ENCODE measurements around the gene NPM3. TPM values are rescaled to one million over a fixed set of nuclear protein-coding genes. Genes with fewer than 3 reads are reported as not detected.
"Not testable (repeated sequence)": the region's sequence is repeated elsewhere in the genome, so short reads cannot be mapped to it uniquely, and the experiment has no call there.

The NPM3 gene
- total RNA-seq, 1 experiment from 2014 or later: 80.7 TPM

GRCh38 chr10:101818119-101818871, 35.0 kb upstream of the NPM3 start, which contains the start of gene OGA:
Gene OGA (minus strand): TSS chr10:101818444. CDS start chr10:101818022, 422 bp downstream.
- H3K27ac ChIP-seq: peak within 1 kb of the TSS; percentile 81
- DNase-seq (ENCODE audit: low read depth in 1 of 2, low spot score in 2 of 2): peak; percentile 99
- H3K4me3 ChIP-seq: peak within 1 kb of the TSS; percentile 65
- peaks cover 10% of the 10 kb centered on the region; the same call in 1 of the 2 replicates for H3K36me3 ChIP-seq
- H3K4me1 ChIP-seq (replicated peaks): peaks cover 28% of the 10 kb centered on the region
- H3K9me3 ChIP-seq (replicated peaks): no peaks in the 10 kb centered on the region
- no peaks in the 10 kb centered on the region for H3K27me3 ChIP-seq (replicated peaks)

DNA sequence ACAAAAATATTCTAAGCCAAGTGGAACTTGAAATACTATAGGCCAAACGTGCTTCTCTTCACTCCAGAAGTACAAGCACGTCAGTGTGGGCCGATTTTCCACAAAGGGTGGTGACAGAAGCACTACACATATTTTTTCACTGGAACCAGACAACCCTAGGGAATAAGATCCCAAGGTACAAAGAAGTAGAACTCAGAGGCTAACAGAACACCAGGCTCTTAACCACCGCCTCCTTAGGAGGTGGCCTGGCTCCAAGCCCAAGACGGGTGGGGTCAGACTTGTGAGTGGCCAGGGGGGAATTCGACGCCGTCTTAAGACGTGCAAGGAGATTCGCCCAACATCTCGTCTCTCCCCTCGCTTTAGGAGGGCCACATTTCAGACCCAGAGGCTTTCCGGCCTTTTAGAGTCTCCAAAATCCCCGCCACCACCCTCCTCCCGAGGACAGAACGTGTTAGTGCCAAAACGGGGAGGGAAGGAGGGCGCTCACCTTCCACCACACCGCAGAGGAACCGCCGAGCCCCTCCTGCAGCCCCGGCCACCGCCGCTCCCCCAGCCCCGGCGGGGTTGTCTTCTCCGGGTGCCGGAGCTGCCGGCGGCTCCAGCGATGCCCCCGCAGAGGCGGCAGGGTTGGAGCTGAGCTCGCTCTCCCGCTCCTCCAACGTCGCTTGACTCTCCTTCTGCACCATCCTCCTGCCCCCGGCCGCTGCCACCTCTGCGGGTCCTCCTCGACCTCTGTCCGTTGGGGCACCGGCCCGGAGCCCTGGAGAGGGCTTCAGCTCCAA, 34.3 kb upstream of the NPM3 start:
- DNase-seq (ENCODE audit: low read depth in 1 of 2, low spot score in 2 of 2): peak; percentile 84 to 93
- peak overlapping the region; percentile 81 for H3K27ac ChIP-seq
- H3K4me3 ChIP-seq: peak overlapping the region; percentile 65
- peaks cover 28% of the 10 kb centered on the region for H3K4me1 ChIP-seq (replicated peaks)
- no peaks in the 10 kb centered on the region for H3K9me3 ChIP-seq (replicated peaks)
- H3K36me3 ChIP-seq: peaks cover 18% of the 10 kb centered on the region
- no peaks in the 10 kb centered on the region for H3K27me3 ChIP-seq (replicated peaks)

DNA sequence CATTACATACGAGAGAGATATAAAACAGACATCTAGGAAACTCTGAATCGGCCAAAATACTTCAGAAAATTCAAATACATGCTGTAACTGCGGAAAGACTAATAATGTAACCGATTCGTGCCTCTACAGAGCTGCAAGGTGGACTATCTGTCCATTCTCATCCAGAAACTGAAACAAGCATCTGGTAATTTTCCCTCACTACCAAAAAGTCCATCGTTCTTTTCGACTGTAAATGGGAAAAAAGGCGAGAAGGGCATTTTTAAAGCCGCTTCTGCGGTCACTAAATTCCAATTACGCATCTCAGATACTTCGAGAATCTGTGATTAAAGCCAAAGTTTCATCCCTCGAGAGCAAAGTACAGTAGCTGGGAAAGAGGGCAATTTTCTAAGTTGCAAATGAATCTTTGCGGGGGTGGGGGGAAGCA, 33.7 kb upstream of the NPM3 start:
- peak overlapping the region; percentile 65 for H3K4me3 ChIP-seq
- no peaks in the 10 kb centered on the region for H3K27me3 ChIP-seq (replicated peaks)
- peaks cover 28% of the 10 kb centered on the region for H3K4me1 ChIP-seq (replicated peaks)
- peaks cover 24% of the 10 kb centered on the region for H3K36me3 ChIP-seq
- H3K27ac ChIP-seq: peak overlapping the region; percentile 81; the same call in 1 of the 2 replicates
- H3K9me3 ChIP-seq (replicated peaks): no peaks in the 10 kb centered on the region
- no peak for DNase-seq (ENCODE audit: low read depth in 1 of 2, low spot score in 2 of 2)

DNA sequence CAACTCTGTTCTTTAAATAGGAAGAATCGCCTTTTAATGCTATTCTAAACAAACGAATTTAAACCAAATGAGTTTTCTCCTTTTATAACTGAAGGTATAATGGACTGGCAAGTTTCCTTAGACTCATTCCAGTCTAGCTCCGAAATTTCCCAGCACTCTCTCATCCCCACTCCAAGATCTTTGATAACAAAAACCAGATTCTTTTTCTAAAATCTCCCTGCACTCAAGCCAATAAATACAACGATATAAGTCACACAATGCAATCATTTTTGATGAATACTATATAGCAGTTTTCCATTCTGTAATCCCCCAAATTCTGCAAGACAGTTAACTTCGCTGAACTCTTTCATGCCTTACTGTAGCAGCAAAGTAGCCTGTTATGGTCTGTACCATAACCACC, 33.1 kb upstream of the NPM3 start:
- H3K27me3 ChIP-seq (replicated peaks): no peaks in the 10 kb centered on the region
- DNase-seq (ENCODE audit: low read depth in 1 of 2, low spot score in 2 of 2): no peak
- peaks cover 28% of the 10 kb centered on the region for H3K36me3 ChIP-seq
- H3K9me3 ChIP-seq (replicated peaks): no peaks in the 10 kb centered on the region
- H3K4me3 ChIP-seq: peak overlapping the region; percentile 65
- H3K4me1 ChIP-seq (replicated peaks): peaks cover 28% of the 10 kb centered on the region
- H3K27ac ChIP-seq: no peak overlapping the region

DNA sequence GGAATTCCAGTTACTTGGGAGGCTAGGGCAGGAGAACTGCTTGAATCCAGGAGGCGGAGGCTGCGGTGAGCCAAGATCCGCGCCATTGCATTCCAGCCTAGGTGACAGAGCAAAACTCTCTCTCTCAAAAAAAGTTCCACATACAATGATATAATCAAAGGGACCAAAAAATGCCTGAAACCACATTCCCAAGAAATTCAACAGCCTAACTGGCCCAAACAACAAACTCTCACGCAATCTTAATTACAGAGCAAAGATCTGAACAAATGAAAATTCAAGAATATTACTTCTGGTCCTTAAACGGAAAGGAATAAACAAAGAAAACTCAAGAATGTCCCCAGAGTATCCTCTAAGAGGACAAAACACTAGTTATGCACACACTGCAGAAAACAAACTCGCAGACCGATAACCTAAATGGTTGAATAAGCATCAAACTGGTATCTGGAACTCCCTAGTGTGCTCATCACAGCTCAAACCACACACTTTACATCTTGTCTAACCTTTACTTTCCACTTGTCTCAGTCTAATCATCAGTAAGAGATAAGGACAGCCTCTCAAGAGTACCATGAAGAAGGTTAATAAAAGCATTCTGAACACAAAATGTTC, 31.3 kb upstream of the NPM3 start:
- Histone ChIP-seq H3K27me3 (replicated peaks) (no peaks in the 10 kb centered on the region), H3K36me3 (peaks cover 46% of the 10 kb centered on the region), H3K9me3 (replicated peaks) (no peaks in the 10 kb centered on the region), H3K27ac (peak overlapping the region; percentile 46), H3K4me1 (replicated peaks) (peaks cover 28% of the 10 kb centered on the region), H3K4me3 (no peak overlapping the region)
- DNase-seq (ENCODE audit: low read depth in 1 of 2, low spot score in 2 of 2): peak in 1 of 2 experiments; percentile 54

- Histone ChIP-seq H3K27ac (no peak overlapping the region), H3K4me1 (replicated peaks) (peaks cover 20% of the 10 kb centered on the region), H3K4me3 (no peak overlapping the region), H3K27me3 (replicated peaks) (no peaks in the 10 kb centered on the region), H3K9me3 (replicated peaks) (no peaks in the 10 kb centered on the region), H3K36me3 (peaks cover 59% of the 10 kb centered on the region)
- DNase-seq (ENCODE audit: low read depth in 1 of 2, low spot score in 2 of 2): no peak
These were observed 29.4 kb upstream of the NPM3 start for GRCh38 chr10:101812606-101813005.

GRCh38 chr10:101807158-101807557, 23.9 kb upstream of the NPM3 start:
- Histone ChIP-seq H3K36me3 (peaks cover 94% of the 10 kb centered on the region), H3K4me3 (no peak overlapping the region), H3K4me1 (replicated peaks) (no peaks in the 10 kb centered on the region), H3K27me3 (replicated peaks) (no peaks in the 10 kb centered on the region), H3K27ac (no peak overlapping the region), H3K9me3 (replicated peaks) (no peaks in the 10 kb centered on the region)
- DNase-seq (ENCODE audit: low read depth in 1 of 2, low spot score in 2 of 2): no peak

- Histone ChIP-seq H3K9me3 (replicated peaks) (no peaks in the 10 kb centered on the region), H3K4me1 (replicated peaks) (no peaks in the 10 kb centered on the region), H3K27me3 (replicated peaks) (no peaks in the 10 kb centered on the region), H3K4me3 (no peak overlapping the region), H3K27ac (no peak overlapping the region), H3K36me3 (peaks cover 96% of the 10 kb centered on the region)
- DNase-seq (ENCODE audit: low read depth in 1 of 2, low spot score in 2 of 2): no peak
These were observed 20.3 kb upstream of the NPM3 start for GRCh38 chr10:101803511-101803910.

- Histone ChIP-seq H3K27ac (no peak overlapping the region), H3K36me3 (peaks cover 99% of the 10 kb centered on the region)
These were observed 14.3 kb upstream of the NPM3 start for GRCh38 chr10:101797403-101798059.

DNA sequence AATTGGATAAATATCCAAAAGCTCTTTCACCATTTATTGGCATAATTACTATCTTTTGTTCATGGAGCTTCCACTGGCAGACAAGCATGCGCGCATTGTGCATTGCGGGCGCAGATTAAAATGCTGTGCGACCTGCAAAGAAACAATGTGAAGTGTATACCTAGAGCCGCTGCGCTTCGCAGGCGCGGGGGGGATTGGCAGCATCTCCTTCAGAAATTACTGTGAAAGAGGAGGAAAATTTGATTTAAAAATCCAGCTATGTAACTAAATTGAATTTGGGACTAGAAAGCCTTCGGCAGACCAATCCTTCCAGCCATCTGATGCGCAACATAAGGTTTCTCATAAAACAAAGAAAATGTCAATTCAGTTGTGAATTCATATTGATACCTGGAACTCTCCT, 10.3 kb upstream of the NPM3 start:
- H3K9me3 ChIP-seq (replicated peaks): no peaks in the 10 kb centered on the region
- H3K27me3 ChIP-seq (replicated peaks): no peaks in the 10 kb centered on the region
- no peak overlapping the region for H3K27ac ChIP-seq
- H3K36me3 ChIP-seq: peaks cover 96% of the 10 kb centered on the region
- no peak overlapping the region for H3K4me3 ChIP-seq
- H3K4me1 ChIP-seq (replicated peaks): no peaks in the 10 kb centered on the region
- no peak for DNase-seq (ENCODE audit: low read depth in 1 of 2, low spot score in 2 of 2)

More at GRCh38 chr10:101797403-101798059, 14.3 kb upstream of the NPM3 start:
- no peak for DNase-seq (ENCODE audit: low read depth in 1 of 2, low spot score in 2 of 2)
- Histone ChIP-seq H3K4me1 (replicated peaks) (no peaks in the 10 kb centered on the region), H3K4me3 (no peak overlapping the region), H3K9me3 (replicated peaks) (no peaks in the 10 kb centered on the region), H3K27me3 (replicated peaks) (no peaks in the 10 kb centered on the region)

- no peak for DNase-seq (ENCODE audit: low read depth in 1 of 2, low spot score in 2 of 2)
- Histone ChIP-seq H3K27ac (no peak overlapping the region), H3K36me3 (peaks cover 95% of the 10 kb centered on the region), H3K27me3 (replicated peaks) (no peaks in the 10 kb centered on the region), H3K4me1 (replicated peaks) (no peaks in the 10 kb centered on the region), H3K9me3 (replicated peaks) (no peaks in the 10 kb centered on the region), H3K4me3 (no peak overlapping the region)
These were observed 6.4 kb upstream of the NPM3 start for GRCh38 chr10:101789686-101790085.

- H3K27ac ChIP-seq; H3K27me3 ChIP-seq (replicated peaks); H3K9me3 ChIP-seq (replicated peaks); DNase-seq (ENCODE audit: low read depth in 1 of 2, low spot score in 2 of 2); H3K4me3 ChIP-seq; H3K4me1 ChIP-seq (replicated peaks): not testable (repeated sequence)
- peaks cover 95% of the 10 kb centered on the region for H3K36me3 ChIP-seq
These were observed 6.0 kb upstream of the NPM3 start for GRCh38 chr10:101789231-101789630.

DNA sequence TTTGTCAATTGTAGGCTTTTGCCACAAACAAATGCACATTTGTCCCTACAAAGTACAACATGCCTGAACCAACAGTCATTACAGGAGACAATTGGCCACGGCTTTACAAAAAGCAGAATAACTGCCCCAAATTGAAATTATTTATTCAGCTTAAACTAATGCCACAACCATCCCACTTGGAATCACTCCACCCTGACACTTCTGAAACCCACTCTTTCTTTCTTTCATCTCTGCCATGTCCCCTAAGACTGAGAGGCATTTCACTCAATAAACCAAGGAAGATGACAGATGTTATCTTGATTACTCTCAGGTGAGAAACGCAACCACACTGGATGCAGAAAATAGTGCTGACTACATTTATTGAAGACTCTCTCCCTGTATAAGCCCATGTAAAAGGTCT, 2.6 kb upstream of the NPM3 start:
- Histone ChIP-seq H3K4me3 (no peak overlapping the region), H3K9me3 (replicated peaks) (no peaks in the 10 kb centered on the region), H3K27me3 (replicated peaks) (no peaks in the 10 kb centered on the region), H3K36me3 (peaks cover 78% of the 10 kb centered on the region), H3K27ac (no peak overlapping the region; the same call in 1 of the 2 replicates), H3K4me1 (replicated peaks) (peaks cover 9% of the 10 kb centered on the region)
- DNase-seq (ENCODE audit: low read depth in 1 of 2, low spot score in 2 of 2): no peak

Measured in SJSA1 (cell line).